Fibroblast of mammary gland (primary cell): ENCODE measurements around the gene EME2.

ENCODE experiments used
- DNase-seq: peaks from one replicate; pipeline ENCODE4 v3.0.0-alpha.2; 2010; ENCODE audit warnings: low read depth
- H3K4me3 ChIP-seq: 2 replicates; pipeline ENCODE4 v1.5.1; 2011; ENCODE audit warnings: low read depth, mild to moderate bottlenecking, low read length, moderate library complexity; ENCODE audit not compliant: control insufficient read depth
- TF ChIP-seq, protein P1 (sequence below): conservative IDR thresholded peaks from 2 replicates; pipeline ENCODE4 v1.5.1; 2011; ENCODE audit warnings: low read depth, low read length, inconsistent platforms; ENCODE audit not compliant: control insufficient read depth, insufficient read depth

The EME2 gene

DNA sequence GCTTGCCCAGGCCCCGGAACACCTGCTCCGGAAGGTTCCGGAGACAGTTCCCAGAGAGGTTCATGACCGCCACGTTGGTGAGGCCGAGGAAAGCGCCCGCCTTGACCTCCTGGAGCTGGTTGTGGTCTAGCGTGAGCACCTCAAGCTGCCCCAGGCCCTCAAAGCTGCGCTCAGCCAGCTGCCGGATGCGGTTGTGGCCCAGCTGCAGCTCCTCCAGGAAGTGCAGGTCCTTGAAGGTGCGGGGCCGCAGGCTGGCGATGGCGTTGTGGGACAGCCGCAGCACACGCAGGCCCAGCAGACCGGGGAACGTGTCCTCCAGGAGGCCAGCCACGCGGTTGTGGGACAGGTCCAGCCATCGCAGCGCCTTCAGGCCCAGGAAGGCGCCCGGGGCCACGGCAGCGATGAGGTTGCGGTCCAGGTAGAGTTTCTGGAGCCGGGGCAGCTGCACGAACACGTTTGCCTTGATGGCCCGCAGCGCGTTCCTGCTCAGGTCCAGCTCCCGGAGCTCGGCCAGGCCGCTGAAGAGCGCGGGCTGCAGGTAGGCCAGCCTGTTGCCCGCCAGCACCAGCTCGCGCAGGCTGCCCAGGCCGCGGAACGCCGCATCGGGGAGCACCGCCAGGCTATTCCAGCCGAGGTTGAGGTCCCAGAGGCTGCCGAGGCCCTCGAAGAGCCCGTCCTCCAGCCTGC lies 18.8 kb downstream of the EME2 start:
- H3K4me3 ChIP-seq = no peak overlapping the region
- no peak for DNase-seq
- TF ChIP-seq, protein P1, sequence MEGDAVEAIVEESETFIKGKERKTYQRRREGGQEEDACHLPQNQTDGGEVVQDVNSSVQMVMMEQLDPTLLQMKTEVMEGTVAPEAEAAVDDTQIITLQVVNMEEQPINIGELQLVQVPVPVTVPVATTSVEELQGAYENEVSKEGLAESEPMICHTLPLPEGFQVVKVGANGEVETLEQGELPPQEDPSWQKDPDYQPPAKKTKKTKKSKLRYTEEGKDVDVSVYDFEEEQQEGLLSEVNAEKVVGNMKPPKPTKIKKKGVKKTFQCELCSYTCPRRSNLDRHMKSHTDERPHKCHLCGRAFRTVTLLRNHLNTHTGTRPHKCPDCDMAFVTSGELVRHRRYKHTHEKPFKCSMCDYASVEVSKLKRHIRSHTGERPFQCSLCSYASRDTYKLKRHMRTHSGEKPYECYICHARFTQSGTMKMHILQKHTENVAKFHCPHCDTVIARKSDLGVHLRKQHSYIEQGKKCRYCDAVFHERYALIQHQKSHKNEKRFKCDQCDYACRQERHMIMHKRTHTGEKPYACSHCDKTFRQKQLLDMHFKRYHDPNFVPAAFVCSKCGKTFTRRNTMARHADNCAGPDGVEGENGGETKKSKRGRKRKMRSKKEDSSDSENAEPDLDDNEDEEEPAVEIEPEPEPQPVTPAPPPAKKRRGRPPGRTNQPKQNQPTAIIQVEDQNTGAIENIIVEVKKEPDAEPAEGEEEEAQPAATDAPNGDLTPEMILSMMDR = no peak

DNA sequence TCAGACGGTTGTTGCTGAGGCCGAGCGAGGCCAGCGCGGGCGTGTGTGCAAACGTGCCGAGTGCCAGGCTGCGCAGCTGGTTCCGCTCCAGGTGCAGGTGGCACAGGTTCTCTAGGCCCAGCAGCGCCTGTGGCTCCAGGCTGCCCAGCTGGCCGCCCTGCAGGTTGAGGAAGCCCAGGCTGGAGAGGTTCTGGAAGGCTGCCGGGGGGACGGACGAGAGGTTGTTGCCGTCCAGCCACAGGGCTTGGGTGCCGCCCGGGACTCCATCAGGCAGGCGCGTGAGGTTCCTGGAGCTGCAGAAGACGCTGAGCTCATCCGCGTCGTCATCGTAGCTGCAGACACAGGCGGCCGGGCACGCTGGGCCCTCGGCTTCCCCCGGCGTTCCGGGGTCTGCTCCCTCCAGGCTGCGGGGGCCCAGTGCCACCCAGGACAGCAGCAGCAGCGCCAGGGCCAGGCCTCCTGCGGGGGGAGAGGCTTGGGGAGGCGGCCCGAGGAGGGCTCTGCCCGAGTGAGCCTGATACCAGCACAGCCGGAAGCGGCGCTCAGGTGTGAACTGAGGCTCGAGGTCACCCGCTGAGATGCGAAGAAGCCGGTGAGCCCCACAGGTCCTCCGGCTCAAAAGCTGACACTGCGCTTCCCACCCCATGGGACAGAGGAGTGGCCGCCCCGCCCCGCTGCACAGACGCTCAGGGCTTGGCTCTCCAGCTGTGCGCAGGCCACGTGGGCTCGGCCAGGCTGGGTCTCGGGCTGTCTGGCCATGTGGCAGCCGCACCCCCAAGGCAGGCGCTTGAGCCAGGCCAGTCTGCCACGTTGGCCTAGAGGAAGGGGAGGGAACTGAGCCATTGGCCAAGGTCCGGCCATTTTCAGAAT lies 19.6 kb downstream of the EME2 start:
- H3K4me3 ChIP-seq = no peak overlapping the region
- TF ChIP-seq, protein P1 = no peak
- no peak for DNase-seq

DNA sequence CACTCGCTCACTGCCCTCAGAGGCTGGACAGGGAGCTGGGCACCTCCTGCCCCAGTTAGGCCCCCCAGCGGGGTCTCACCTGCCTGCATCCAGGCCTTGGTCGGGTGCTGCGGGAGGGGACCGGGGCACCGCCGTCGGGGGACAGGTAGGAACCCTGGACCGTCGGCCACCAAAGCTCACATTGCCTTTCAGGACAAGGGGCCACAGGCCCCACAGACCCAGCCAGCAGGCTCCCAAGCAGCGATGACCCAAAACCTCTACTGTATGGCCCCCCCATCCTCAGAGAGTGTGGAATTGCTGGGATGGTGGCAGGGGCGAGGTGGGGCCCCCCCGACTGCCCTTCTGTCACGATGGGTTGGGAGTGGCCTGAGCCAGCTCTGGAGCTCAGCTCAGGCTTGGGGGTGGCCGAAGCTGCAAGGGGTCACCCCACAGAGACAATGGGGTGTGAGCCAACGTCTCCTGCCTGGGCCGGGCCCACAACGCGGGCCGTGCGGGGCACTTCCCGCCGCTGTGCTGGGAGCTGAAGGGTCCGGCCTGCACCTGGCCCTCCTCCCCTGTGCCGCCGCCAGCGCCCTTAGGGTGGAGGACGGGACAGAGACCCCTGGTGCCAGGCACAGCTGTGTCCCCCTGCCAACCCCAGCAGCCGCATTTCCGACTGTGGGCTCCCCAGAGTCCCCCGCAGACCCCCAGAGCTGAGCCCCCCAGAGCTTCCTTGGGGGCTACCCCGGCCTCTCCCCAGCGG lies 20.4 kb downstream of the EME2 start:
- no peak overlapping the region for H3K4me3 ChIP-seq
- TF ChIP-seq, protein P1 = no peak
- no peak for DNase-seq

DNA sequence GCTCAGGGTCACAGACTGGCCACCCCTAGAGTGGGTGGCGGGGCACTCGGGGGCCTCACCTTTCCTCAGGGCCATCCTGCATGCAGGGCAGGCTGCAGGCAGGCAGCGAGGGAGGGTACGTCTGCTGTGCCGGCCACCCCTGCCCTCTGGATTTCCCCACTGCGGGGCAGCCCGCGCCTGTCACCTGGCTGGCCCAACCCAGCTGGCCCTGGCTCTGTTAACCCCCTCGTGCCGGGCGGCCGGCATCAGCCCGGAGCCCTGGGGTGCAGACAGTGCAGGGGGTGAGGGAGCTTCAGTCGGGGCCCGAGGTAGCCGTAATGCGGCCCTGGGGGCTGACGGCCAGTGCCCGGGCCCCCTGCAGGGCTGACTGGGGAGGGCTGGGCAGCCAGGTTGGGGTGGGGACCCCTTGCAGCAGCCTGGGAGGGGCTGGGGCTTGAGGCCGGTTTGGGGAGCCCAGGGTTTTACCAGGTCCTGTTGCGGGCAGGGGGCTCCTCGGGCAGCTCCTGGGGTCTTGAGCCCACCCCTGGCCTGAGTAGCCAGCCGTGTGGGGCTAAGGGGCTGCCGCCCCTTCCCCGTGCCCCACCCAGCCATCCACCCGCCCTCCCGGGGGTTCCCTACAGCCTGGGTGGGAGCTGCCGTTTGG lies 21.1 kb downstream of the EME2 start, which contains the start of gene IGFALS:
Gene IGFALS (minus strand): TSS at position 128 of the 643 bp plus-strand sequence. CDS start 53 bp downstream, at position 75.
- DNase-seq = no peak
- TF ChIP-seq, protein P1 = no peak
- H3K4me3 ChIP-seq = no peak within 1 kb of the TSS

DNA sequence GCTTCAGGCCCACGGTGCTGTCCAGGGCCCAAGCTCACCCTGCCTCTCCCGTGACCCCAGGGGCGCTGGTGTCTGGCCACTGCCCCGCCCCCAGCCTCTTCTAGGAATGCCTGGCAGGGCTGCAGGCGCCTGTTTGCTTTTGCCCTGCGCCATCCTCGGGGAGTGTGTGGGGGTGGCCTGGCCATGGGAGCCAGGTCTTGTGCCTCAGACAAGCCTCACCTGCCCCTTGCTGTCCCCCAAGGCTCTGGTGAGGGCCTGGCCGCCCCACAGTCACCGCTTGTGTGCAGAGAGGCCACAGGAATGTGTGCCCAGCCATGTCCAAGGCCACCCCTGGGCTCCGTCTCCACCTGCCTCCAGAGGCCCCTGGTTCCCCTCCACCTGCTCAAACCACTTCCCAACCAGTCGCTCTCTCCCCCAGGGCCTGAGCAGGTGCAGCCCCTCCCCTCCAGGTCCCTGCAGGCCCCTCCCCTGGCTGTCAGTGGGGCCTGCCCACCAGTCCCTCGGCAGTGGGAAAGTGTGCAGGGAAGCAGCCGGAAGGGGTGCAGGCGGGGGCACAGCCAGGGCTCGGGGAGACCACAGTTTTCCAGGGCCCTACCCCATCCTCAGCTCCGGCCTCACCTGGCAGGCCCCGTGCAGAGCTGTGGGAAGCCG lies 21.7 kb downstream of the EME2 start:
- H3K4me3 ChIP-seq = no peak overlapping the region
- no peak for DNase-seq

More for the DNA sequence above, 21.7 kb downstream of the EME2 start:
- TF ChIP-seq, protein P1 = no peak
